H1 (cell line): Measurements from ENCODE around the gene ESRRB. TPM values are rescaled to one million over a fixed set of nuclear protein-coding genes. Genes with fewer than 3 reads are reported as not detected.

Source experiments
- CTCF ChIA-PET: fragments of 300-600 bp; sonication (Branson Sonifier 250); formaldehyde crosslinking; loops from one replicate; lab custom pipeline; 2021; ENCODE audit not compliant: partially characterized antibody; lab: Charles Lee
- POLR2A ChIA-PET: fragments of 300-600 bp; sonication (Branson Sonifier 250); formaldehyde crosslinking; loops from one replicate; lab custom pipeline; 2021; ENCODE audit warnings: inconsistent platforms; ENCODE audit not compliant: partially characterized antibody; lab: Charles Lee
- DNase-seq, 2 experiments: peaks; one replicate each; pipeline versions ENCODE4 v3.0.0 to v3.0.0-alpha.2; 2010 to 2022; ENCODE audit warnings: low spot score in 2 of 2, low read depth in 1 of 2, mixed read lengths in 1 of 2
- FAIRE-seq: peaks from 2 replicates; lab custom pipeline; 2011; peaks lifted over from hg19 to GRCh38; lab: Jason Lieb, UNC
- H2AFZ ChIP-seq: 2 replicates; pipeline ENCODE4 v1.8.1; 2012; ENCODE audit warnings: low read length, inconsistent platforms
- H2AK5ac ChIP-seq: 2 replicates; pipeline ENCODE4 v1.6.1; 2013; ENCODE audit warnings: low read depth, low read length
- H2BK120ac ChIP-seq: replicated peaks from 2 replicates; pipeline ENCODE3; 2013; ENCODE audit warnings: low read depth, low read length, inconsistent platforms
- H2BK12ac ChIP-seq: 2 replicates; pipeline ENCODE4 v1.6.1; 2013; ENCODE audit warnings: low read depth, low read length
- H2BK15ac ChIP-seq: 2 replicates; pipeline ENCODE4 v1.6.1; 2013; ENCODE audit warnings: low read length
- H2BK20ac ChIP-seq: 2 replicates; pipeline ENCODE4 v1.6.1; 2013; ENCODE audit warnings: low read length
- H2BK5ac ChIP-seq: 2 replicates; pipeline ENCODE4 v1.6.1; 2013; ENCODE audit warnings: low read depth, low read length
- H3K14ac ChIP-seq: 2 replicates; pipeline ENCODE4 v1.6.1; 2013; ENCODE audit warnings: inconsistent platforms; ENCODE audit not compliant: insufficient read length
- H3K18ac ChIP-seq: 2 replicates; pipeline ENCODE4 v1.6.1; 2013; ENCODE audit warnings: low read length; ENCODE audit errors: extremely low read depth
- H3K23ac ChIP-seq: 2 replicates; pipeline ENCODE4 v1.6.1; 2013; ENCODE audit warnings: inconsistent platforms; ENCODE audit not compliant: insufficient read length
- H3K23me2 ChIP-seq: 2 replicates; pipeline ENCODE4 v1.6.1; 2013; ENCODE audit warnings: low read depth, low read length
- H3K27ac ChIP-seq: 2 replicates; pipeline ENCODE4 v1.6.1; 2011; ENCODE audit warnings: low read depth, low read length, inconsistent platforms
- H3K27me3 ChIP-seq, 4 experiments: replicated peaks in 1 of 4; 1 replicate in 1 of 4; 2 replicates in 3 of 4; pipeline versions ENCODE4 v1.6.1 to v1.8.1; 2011 to 2013; ENCODE audit warnings: low read length in 3 of 4, mild to moderate bottlenecking in 3 of 4, inconsistent platforms in 2 of 4, mixed read lengths in 2 of 4, moderate library complexity in 1 of 4; ENCODE audit not compliant: control insufficient read depth in 3 of 4, insufficient read depth in 3 of 4; ENCODE audit errors: extremely low read depth in 1 of 4
- H3K36me3 ChIP-seq, 4 experiments: 2 replicates each; pipeline versions ENCODE4 v1.6.1 to v1.8.1; 2011 to 2013; ENCODE audit warnings: mild to moderate bottlenecking in 4 of 4, low read length in 3 of 4, moderate library complexity in 2 of 4, control low read depth in 1 of 4, inconsistent platforms in 1 of 4; ENCODE audit not compliant: insufficient read depth in 4 of 4, control insufficient read depth in 2 of 4
- H3K4ac ChIP-seq: replicated peaks from 2 replicates; pipeline ENCODE3; 2013; ENCODE audit warnings: low read length, low read depth, mixed read lengths, inconsistent platforms; ENCODE audit not compliant: insufficient read length
- H3K4me1 ChIP-seq, 4 experiments: replicated peaks in 1 of 4; 1 replicate in 1 of 4; 2 replicates in 3 of 4; pipeline versions ENCODE4 v1.6.1 to v1.8.1; 2011 to 2013; ENCODE audit warnings: low read length in 3 of 4, inconsistent platforms in 2 of 4, mixed read lengths in 1 of 4; ENCODE audit not compliant: insufficient read depth in 4 of 4, control insufficient read depth in 3 of 4
- H3K4me2 ChIP-seq, 2 experiments: 2 replicates each; pipeline versions ENCODE4 v1.6.1 to v1.8.1; 2011 to 2013; ENCODE audit warnings: low read depth in 2 of 2, low read length in 2 of 2, control low read depth in 1 of 2, inconsistent platforms in 1 of 2, mild to moderate bottlenecking in 1 of 2; ENCODE audit not compliant: insufficient read depth in 1 of 2
- H3K4me3 ChIP-seq, 4 experiments: fragments of 200-600, 300-600 bp in 1 of 4; sonication (generic), shearing (Covaris generic), sonication (Bioruptor Twin) in 1 of 4; 2 replicates each; pipeline versions ENCODE4 v1.5.1 to v1.8.1; 2011 to 2016; ENCODE audit warnings: low read length in 4 of 4, low read depth in 3 of 4, control low read depth in 2 of 4, inconsistent platforms in 2 of 4, mild to moderate bottlenecking in 2 of 4, mixed read lengths in 1 of 4, moderate library complexity in 1 of 4; ENCODE audit not compliant: insufficient read depth in 2 of 4; ENCODE audit errors: extremely low read depth in 1 of 4
- H3K56ac ChIP-seq: replicated peaks from 2 replicates; pipeline ENCODE3; 2013; ENCODE audit warnings: low read depth, mild to moderate bottlenecking, mixed read lengths, low read length, inconsistent platforms; ENCODE audit not compliant: insufficient read length
- H3K79me1 ChIP-seq: 2 replicates; pipeline ENCODE4 v1.6.1; 2013; ENCODE audit warnings: low read depth, low read length, control low read depth
- H3K79me2 ChIP-seq, 2 experiments: 2 replicates each; pipeline versions ENCODE4 v1.6.1 to v1.8.1; 2012 to 2013; ENCODE audit warnings: low read length in 2 of 2, mild to moderate bottlenecking in 2 of 2, inconsistent platforms in 1 of 2; ENCODE audit not compliant: insufficient read depth in 2 of 2, control insufficient read depth in 1 of 2
- H3K9ac ChIP-seq, 4 experiments: replicated peaks in 1 of 4; 1 replicate in 1 of 4; 2 replicates in 3 of 4; pipeline versions ENCODE4 v1.6.1 to v1.8.1; 2011 to 2013; ENCODE audit warnings: low read depth in 3 of 4, low read length in 3 of 4, control low read depth in 2 of 4, mild to moderate bottlenecking in 2 of 4, moderate library complexity in 2 of 4, inconsistent platforms in 1 of 4; ENCODE audit errors: extremely low read depth in 1 of 4
- H3K9me3 ChIP-seq, 2 experiments: 2 replicates each; pipeline versions ENCODE4 v1.6.1 to v1.8.1; 2012 to 2013; ENCODE audit warnings: mild to moderate bottlenecking in 2 of 2, moderate library complexity in 2 of 2, control low read depth in 1 of 2, inconsistent platforms in 1 of 2, low read depth in 1 of 2, low read length in 1 of 2, mixed read lengths in 1 of 2; ENCODE audit not compliant: insufficient read depth in 2 of 2
- H4K20me1 ChIP-seq, 2 experiments: replicated peaks in 1 of 2; 2 replicates each; pipeline versions ENCODE3 to v1.8.1; 2011 to 2013; ENCODE audit warnings: inconsistent platforms in 2 of 2, low read length in 2 of 2, mild to moderate bottlenecking in 1 of 2; ENCODE audit not compliant: insufficient read depth in 2 of 2, control insufficient read depth in 1 of 2
- H4K5ac ChIP-seq: 2 replicates; pipeline ENCODE4 v1.6.1; 2013; ENCODE audit warnings: low read length, low read depth, mixed read lengths, inconsistent platforms; ENCODE audit not compliant: insufficient read length
- H4K8ac ChIP-seq: 2 replicates; pipeline ENCODE4 v1.8.0; 2013; ENCODE audit warnings: mild to moderate bottlenecking, moderate library complexity, low read length, inconsistent platforms; ENCODE audit not compliant: insufficient read depth; ENCODE audit errors: extremely low read depth
- H4K91ac ChIP-seq: replicated peaks from 2 replicates; pipeline ENCODE3; 2013; ENCODE audit warnings: low read length, mixed read lengths, inconsistent platforms; ENCODE audit not compliant: insufficient read length
- BCL11A ChIP-seq, 2 experiments: IDR thresholded peaks; one replicate each; pipeline ENCODE4 v1.6.1; 2011; ENCODE audit warnings: low read depth in 2 of 2, low read length in 2 of 2, mild to moderate bottlenecking in 2 of 2
- HDAC6 ChIP-seq: IDR thresholded peaks from one replicate; pipeline ENCODE4 v1.7.1; 2012; ENCODE audit warnings: low read depth, mild to moderate bottlenecking, inconsistent platforms, low read length, moderate library complexity
- NRF1 ChIP-seq: IDR thresholded peaks from 2 replicates; pipeline ENCODE4 v1.6.1; 2011; ENCODE audit warnings: mild to moderate bottlenecking, low read depth, low read length, improper control_type of control experiment
- RAD21 ChIP-seq, 2 experiments: IDR thresholded peaks in 1 of 2; conservative IDR thresholded peaks in 1 of 2; 2 replicates each; pipeline ENCODE4 v1.6.1; 2011; ENCODE audit warnings: low read depth in 2 of 2, low read length in 2 of 2, improper control_type of control experiment in 1 of 2, inconsistent platforms in 1 of 2, mild to moderate bottlenecking in 1 of 2, moderate library complexity in 1 of 2
- WGBS, 2 experiments: shearing (Covaris generic) in 1 of 2; methylation state at CpG; one replicate each; pipeline versions ENCODE4 v1.1.6 to v1.1.7; 2013 to 2015; ENCODE audit warnings: low lambda C conversion rate in 2 of 2, mixed read lengths in 2 of 2, inconsistent platforms in 1 of 2, low coverage in 1 of 2, missing lambda C conversion rate in 1 of 2; ENCODE audit not compliant: insufficient replicate concordance in 2 of 2, insufficient coverage in 1 of 2, insufficient read length in 1 of 2; ENCODE audit errors: extremely low coverage in 1 of 2, missing lambda C conversion rate in 1 of 2; 5-methylcytosine and 5-hydroxymethylcytosine counted together
- polyA plus RNA-seq, 7 experiments: library from polyadenylated mRNA; depleted of rRNA in 3 of 7; stranded (reverse) in 5 of 7; unstranded in 2 of 7; fragments of >200 nt in 5 of 7; fragments of 200-250 nt in 2 of 7; gene quantifications; 1 replicate in 5 of 7; 2 replicates in 1 of 7; 4 replicates in 1 of 7; pipeline versions ENCODE4 v1.2.1 to v1.2.3, GENCODE V29; 2011 to 2013; ENCODE audit warnings: missing spikeins in 2 of 7, mixed read lengths in 2 of 7
- total RNA-seq: library from RNA; stranded (reverse); fragmentation: NEBNext Ultra II Directional; extraction: Animal tissue kit (Norgen Biotek cat#: 25700); gene quantifications from 2 replicates; pipeline ENCODE4 v1.2.1, GENCODE V29; 2021
- TF ChIP-seq, protein P1 (sequence below): IDR thresholded peaks from 2 replicates; pipeline ENCODE4 v1.6.1; 2012; ENCODE audit warnings: inconsistent platforms

ESRRB gene
- total and polyA plus RNA-seq, 2 of the 8 experiments (the other 6 are each of a cell fraction or from before 2014, with no cell fraction given), result 0.29 to 0.45 TPM

DNA sequence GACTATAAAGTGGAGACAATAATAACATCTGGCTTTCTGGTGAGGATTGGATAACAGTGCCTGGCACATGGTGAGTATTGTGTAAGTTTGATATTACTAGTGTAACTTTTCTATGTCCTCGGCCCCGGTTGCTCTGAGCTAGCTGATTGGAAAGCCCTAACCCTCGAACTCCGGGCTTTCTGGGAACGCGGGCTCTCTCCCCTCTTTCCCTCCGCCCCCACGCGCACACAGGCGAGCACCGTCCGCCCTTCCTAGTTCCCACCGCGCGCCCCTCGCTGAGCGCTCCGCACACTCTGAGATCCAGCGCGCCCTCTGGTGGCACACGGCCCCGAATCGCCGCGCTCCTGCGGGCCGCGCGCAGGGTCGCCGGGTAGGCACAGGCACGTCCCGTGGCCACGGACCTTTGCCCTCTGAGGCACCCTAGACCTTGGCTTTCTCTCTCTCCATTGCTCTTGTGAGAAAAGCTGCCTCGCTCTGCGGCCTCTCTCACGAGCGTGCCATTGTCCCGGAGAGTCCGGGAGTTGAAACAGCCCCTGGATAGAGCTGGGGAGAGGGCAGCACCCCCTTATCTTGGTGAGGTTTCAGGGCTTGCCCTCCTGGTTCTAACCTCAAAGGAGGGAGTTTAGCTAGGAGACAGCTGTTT is 23.2 kb upstream of the ESRRB start:
- Histone ChIP-seq H3K36me3 (no peaks in the 10 kb centered on the region), H2BK12ac (0 out of 2 replicates have a peak overlapping the region, but pooled peaks have one; percentile 50), H3K4me3 (peak overlapping the region in 1 of 4 experiments; percentile 26; a peak in 1 of 8 replicates), H3K14ac (no peak overlapping the region), H2AFZ (peak overlapping the region; percentile 82), H3K27me3 (peaks cover 2 to 7% (median 5%) of the 10 kb centered on the region in 4 experiments; a peak in 5 of 7 replicates), H3K27ac (no peak overlapping the region), H3K23ac (no peak overlapping the region), H2BK15ac (no peak overlapping the region), H3K4me1 (peaks cover 0 to 6% (median 3%) of the 10 kb centered on the region in 4 experiments; a peak in 4 of 7 replicates), H3K79me2 (no peaks in the 10 kb centered on the region), H3K18ac (peak overlapping the region; percentile 40; the same call in 1 of the 2 replicates), H4K91ac (no peak overlapping the region), H3K4ac (no peak overlapping the region), H2BK20ac (no peak overlapping the region), H3K56ac (no peak overlapping the region), H2BK120ac (no peak overlapping the region), H2BK5ac (no peak overlapping the region; the same call in 1 of the 2 replicates), H3K23me2 (no peaks in the 10 kb centered on the region; the same call in 1 of the 2 replicates), H3K9me3 (no peaks in the 10 kb centered on the region), H3K9ac (no peak overlapping the region), H2AK5ac (no peak overlapping the region), H3K79me1 (no peaks in the 10 kb centered on the region), H4K5ac (no peak overlapping the region), H4K8ac (no peak overlapping the region), H4K20me1 (no peaks in the 10 kb centered on the region), H3K4me2 (peak overlapping the region; percentile 33 to 55)
- DNase-seq, result peak; percentile 36 to 97
- ChIA-PET CTCF (interaction anchor here (0.5 to 4.0 kb wide), 88 partner anchors 9 to 826 kb away, joined by 3 to 32 read pairs (median 4); partner anchors contain the start of gene ESRRB), POLR2A (interaction anchor here (1.3 to 1.7 kb wide), 2 partner anchors 23 to 94 kb away, joined by 3 to 5 read pairs; no protein-coding TSS in a partner anchor)
- no peak for FAIRE-seq
- 9% methylated on average over 38 of the region's 40 CpGs; no CpG with 5 or more reads in 1 of the 2 experiments for WGBS, 2 experiments
- no peak for TF ChIP-seq BCL11A (IDR thresholded peaks at IDR 0.05; ENCODE audit: low read depth in 2 of 2, low read length in 2 of 2)
- no peak for TF ChIP-seq HDAC6
- peak; percentile 89 to 94 for TF ChIP-seq RAD21 (IDR thresholded peaks at IDR 0.05 in 1 of 2, conservative IDR thresholded peaks at IDR 0.05 in 1 of 2; ENCODE audit: low read depth in 2 of 2, low read length in 2 of 2)
- TF ChIP-seq, protein P1, sequence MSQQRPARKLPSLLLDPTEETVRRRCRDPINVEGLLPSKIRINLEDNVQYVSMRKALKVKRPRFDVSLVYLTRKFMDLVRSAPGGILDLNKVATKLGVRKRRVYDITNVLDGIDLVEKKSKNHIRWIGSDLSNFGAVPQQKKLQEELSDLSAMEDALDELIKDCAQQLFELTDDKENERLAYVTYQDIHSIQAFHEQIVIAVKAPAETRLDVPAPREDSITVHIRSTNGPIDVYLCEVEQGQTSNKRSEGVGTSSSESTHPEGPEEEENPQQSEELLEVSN, result peak; percentile 81
- TF ChIP-seq NRF1, result no peak
